BLaER1 treated with 17β-estradiol and CSF1 and Interleukin-3, amounts not matched to agents 10 nM and 100 nM (cell line): ENCODE results near the gene RAB9B.
A peak's percentile ranks its signal among the peaks of the same experiment; 100 is the strongest.

Experiments used
- H3K27ac ChIP-seq, 11 experiments: shearing (Covaris generic); formaldehyde crosslinking; 2 replicates each; pipeline ENCODE4 v1.8.1; 2022
- H3K27me3 ChIP-seq, 11 experiments: shearing (Covaris generic); formaldehyde crosslinking; 2 replicates each; pipeline ENCODE4 v1.8.1; 2022
- H3K36me3 ChIP-seq, 11 experiments: shearing (Covaris generic); formaldehyde crosslinking; 2 replicates each; pipeline ENCODE4 v1.8.1; 2022
- H3K4me1 ChIP-seq, 10 experiments: shearing (Covaris generic); formaldehyde crosslinking; 2 replicates each; pipeline ENCODE4 v1.8.1; 2022
- H3K4me2 ChIP-seq, 11 experiments: shearing (Covaris generic); formaldehyde crosslinking; 2 replicates each; pipeline ENCODE4 v1.8.1; 2022
- H3K4me3 ChIP-seq, 10 experiments: shearing (Covaris generic); formaldehyde crosslinking; 2 replicates each; pipeline ENCODE4 v1.8.1; 2022
- H3K9ac ChIP-seq, 11 experiments: shearing (Covaris generic); formaldehyde crosslinking; 2 replicates each; pipeline ENCODE4 v1.8.1; 2022
- H3K9me3 ChIP-seq, 11 experiments: shearing (Covaris generic); formaldehyde crosslinking; replicated peaks in 1 of 11; 2 replicates each; pipeline ENCODE4 v1.8.1; 2022
- H4K20me1 ChIP-seq, 11 experiments: shearing (Covaris generic); formaldehyde crosslinking; 2 replicates each; pipeline ENCODE4 v1.8.1; 2022
- Cebpa-rat ChIP-seq, 11 experiments: shearing (Covaris generic); IDR thresholded peaks; 2 replicates each; pipeline ENCODE4 v1.8.1; 2022

RAB9B gene, protein sequence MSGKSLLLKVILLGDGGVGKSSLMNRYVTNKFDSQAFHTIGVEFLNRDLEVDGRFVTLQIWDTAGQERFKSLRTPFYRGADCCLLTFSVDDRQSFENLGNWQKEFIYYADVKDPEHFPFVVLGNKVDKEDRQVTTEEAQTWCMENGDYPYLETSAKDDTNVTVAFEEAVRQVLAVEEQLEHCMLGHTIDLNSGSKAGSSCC

DNA sequence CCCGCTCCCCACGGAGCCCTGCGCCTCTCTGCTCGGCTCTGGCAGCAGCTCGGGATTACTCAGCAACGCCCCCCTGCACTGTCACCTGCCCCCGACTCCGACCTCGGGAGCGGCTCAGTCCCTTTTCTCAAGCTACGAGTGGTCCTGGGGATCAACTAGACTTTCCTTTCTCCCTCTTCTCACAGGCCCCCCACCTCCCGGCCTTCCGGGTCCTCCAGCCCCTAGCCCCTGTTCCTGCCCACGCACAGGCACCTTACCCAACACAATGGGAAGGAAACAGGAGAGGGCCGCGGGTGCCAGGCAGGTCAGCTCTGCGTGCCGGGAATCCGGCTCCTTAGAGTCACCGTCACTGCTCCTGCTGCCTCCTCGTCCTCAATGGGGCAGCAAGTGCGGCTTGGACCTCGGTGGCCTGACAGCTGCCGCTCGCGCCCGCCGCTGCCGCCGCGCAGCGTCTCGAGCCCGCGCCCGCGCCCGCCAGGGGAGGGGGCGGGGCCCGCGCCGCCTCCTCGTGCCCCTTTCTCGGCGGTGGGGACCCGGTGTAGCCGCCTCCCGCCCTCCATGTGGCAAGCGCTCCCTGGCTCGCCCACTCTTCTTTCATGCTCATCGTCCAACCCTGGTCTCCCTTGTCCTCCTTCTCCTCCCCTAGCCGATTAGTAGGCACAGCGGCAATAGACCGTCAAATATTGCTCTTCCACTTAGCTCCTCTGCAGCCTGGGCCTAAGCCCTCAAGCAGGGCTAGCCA lies at the start of gene RAB9B:
TSS of gene RAB9B (minus strand) at position 455 of the 742 bp plus-strand sequence. CDS start 6,473 bp downstream, outside the sequence.
- Histone ChIP-seq H3K36me3 (no peaks in the 10 kb centered on the region), H3K27ac (peak within 1 kb of the TSS in 5 of 11 experiments; percentile 13 to 45 (median 28); a peak in 6 of 22 replicates), H3K27me3 (no peaks in the 10 kb centered on the region), H3K4me1 (peaks cover 0 to 4% (median 0%) of the 10 kb centered on the region in 10 experiments; a peak in 2 of 20 replicates), H4K20me1 (no peaks in the 10 kb centered on the region), H3K9ac (peak within 1 kb of the TSS; percentile 53 to 76 (median 64); a peak in 20 of 22 replicates), H3K4me2 (peak within 1 kb of the TSS; percentile 63 to 83 (median 76)), H3K9me3 (peaks cover 0 to 6% (median 0%) of the 10 kb centered on the region in 11 experiments; a peak in 1 of 22 replicates), H3K4me3 (peak within 1 kb of the TSS; percentile 58 to 75 (median 65))
- no peak for TF ChIP-seq Cebpa-rat (IDR thresholded peaks at IDR 0.05)

DNA sequence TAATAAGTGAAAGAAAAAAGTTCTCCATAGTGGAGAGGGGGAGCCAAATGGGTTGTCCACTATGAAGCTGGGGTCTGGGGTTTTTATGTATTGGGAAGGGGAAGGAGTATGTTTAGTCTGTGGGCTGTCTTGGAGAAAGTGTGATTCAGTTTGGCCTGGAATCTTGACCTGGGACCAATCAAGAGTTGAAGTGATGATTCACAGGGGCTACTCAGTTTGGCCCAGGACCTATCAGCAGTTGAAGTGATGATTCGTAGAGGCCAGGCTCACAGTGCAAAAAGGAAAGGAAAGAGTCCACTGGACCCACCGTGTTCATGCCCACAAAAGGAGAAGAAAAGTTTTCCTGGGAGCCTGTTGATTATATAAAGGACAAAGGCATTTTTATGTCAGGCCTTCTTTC lies 47.3 kb upstream of the RAB9B start:
- no peaks in the 10 kb centered on the region for H3K27me3 ChIP-seq
- no peak overlapping the region for H3K4me2 ChIP-seq
- H3K4me1 ChIP-seq, result no peaks in the 10 kb centered on the region
- H4K20me1 ChIP-seq, result no peaks in the 10 kb centered on the region
- no peak for TF ChIP-seq Cebpa-rat (IDR thresholded peaks at IDR 0.05)
- H3K9me3 ChIP-seq, result peaks cover 0 to 6% (median 0%) of the 10 kb centered on the region in 11 experiments; a peak in 2 of 22 replicates
- no peak overlapping the region for H3K4me3 ChIP-seq
- no peaks in the 10 kb centered on the region for H3K36me3 ChIP-seq
- no peak overlapping the region for H3K27ac ChIP-seq
- H3K9ac ChIP-seq, result no peak overlapping the region

- Histone ChIP-seq H3K4me3 (no peak overlapping the region), H3K27ac (no peak overlapping the region), H3K4me2 (no peak overlapping the region), H3K9ac (no peak overlapping the region), H3K9me3 (no peaks in the 10 kb centered on the region), H3K4me1 (no peaks in the 10 kb centered on the region), H3K27me3 (no peaks in the 10 kb centered on the region), H4K20me1 (no peaks in the 10 kb centered on the region), H3K36me3 (no peaks in the 10 kb centered on the region)
- no peak for TF ChIP-seq Cebpa-rat (IDR thresholded peaks at IDR 0.05)
These were observed 46.5 kb upstream of the RAB9B start for GRCh38 chrX:103878466-103879122.

GRCh38 chrX:103877571-103877970 lies 45.5 kb upstream of the RAB9B start:
- Histone ChIP-seq H3K9me3 (no peaks in the 10 kb centered on the region), H3K27ac (no peak overlapping the region), H3K36me3 (no peaks in the 10 kb centered on the region), H3K4me2 (no peak overlapping the region), H3K27me3 (no peaks in the 10 kb centered on the region), H4K20me1 (no peaks in the 10 kb centered on the region), H3K4me3 (no peak overlapping the region), H3K9ac (no peak overlapping the region), H3K4me1 (no peaks in the 10 kb centered on the region)
- no peak for TF ChIP-seq Cebpa-rat (IDR thresholded peaks at IDR 0.05)

DNA sequence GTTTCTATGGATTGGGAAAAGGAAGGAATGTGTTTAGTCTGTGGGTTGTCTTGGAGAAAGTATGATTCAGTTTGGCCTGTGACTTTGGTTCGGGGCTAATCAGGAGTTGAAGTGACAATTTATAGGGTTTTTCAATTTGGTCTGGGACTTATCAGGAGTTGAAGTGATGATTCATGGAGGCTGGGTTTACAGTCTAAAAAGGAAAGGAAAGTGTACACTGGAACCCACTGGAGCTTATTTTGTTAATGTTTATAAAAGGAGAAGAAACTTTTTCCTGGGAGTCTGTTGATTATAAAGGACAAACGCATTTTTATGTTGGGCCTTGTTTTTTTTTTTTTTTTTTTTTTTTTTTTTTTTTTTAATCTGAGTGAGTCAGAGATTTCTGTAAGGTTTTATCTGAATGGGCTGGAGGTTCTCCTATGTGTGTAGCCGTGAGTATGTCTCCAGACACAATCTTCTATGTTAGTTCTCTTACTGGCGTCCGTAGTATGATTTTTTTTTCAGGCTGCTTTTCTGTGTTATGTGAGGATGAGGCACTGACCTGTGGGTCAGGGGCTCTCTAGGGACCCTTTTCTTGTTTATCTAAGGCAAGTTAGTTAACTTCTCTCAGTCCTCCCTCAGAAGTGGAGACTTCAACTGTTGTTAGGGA lies 33.0 kb upstream of the RAB9B start:
- Histone ChIP-seq H3K27ac (no peak overlapping the region), H3K9ac (no peak overlapping the region), H3K4me3 (no peak overlapping the region), H3K4me1 (no peaks in the 10 kb centered on the region), H3K27me3 (no peaks in the 10 kb centered on the region), H4K20me1 (no peaks in the 10 kb centered on the region), H3K4me2 (no peak overlapping the region), H3K36me3 (no peaks in the 10 kb centered on the region), H3K9me3 (no peaks in the 10 kb centered on the region)
- TF ChIP-seq Cebpa-rat (IDR thresholded peaks at IDR 0.05), result no peak

GRCh38 chrX:103864149-103864548 lies 32.1 kb upstream of the RAB9B start:
- Histone ChIP-seq H3K4me3 (no peak overlapping the region), H3K27me3 (no peaks in the 10 kb centered on the region), H3K27ac (no peak overlapping the region)

GRCh38 chrX:103861200-103861599 lies 29.1 kb upstream of the RAB9B start:
- Histone ChIP-seq H3K36me3 (no peaks in the 10 kb centered on the region), H3K27ac (no peak overlapping the region), H3K4me1 (no peaks in the 10 kb centered on the region), H3K9me3 (no peaks in the 10 kb centered on the region), H3K27me3 (no peaks in the 10 kb centered on the region), H3K4me2 (no peak overlapping the region), H4K20me1 (no peaks in the 10 kb centered on the region), H3K9ac (no peak overlapping the region), H3K4me3 (no peak overlapping the region)
- no peak for TF ChIP-seq Cebpa-rat (IDR thresholded peaks at IDR 0.05)

More at GRCh38 chrX:103864149-103864548, 32.1 kb upstream of the RAB9B start:
- no peaks in the 10 kb centered on the region for H3K4me1 ChIP-seq
- H3K9ac ChIP-seq, result no peak overlapping the region
- no peaks in the 10 kb centered on the region for H3K36me3 ChIP-seq
- no peak overlapping the region for H3K4me2 ChIP-seq
- TF ChIP-seq Cebpa-rat (IDR thresholded peaks at IDR 0.05), result no peak
- no peaks in the 10 kb centered on the region for H4K20me1 ChIP-seq
- no peaks in the 10 kb centered on the region for H3K9me3 ChIP-seq

GRCh38 chrX:103849558-103849957 lies 17.5 kb upstream of the RAB9B start:
- Histone ChIP-seq H3K27me3 (no peaks in the 10 kb centered on the region), H4K20me1 (no peaks in the 10 kb centered on the region)

More at GRCh38 chrX:103849558-103849957, 17.5 kb upstream of the RAB9B start:
- H3K4me2 ChIP-seq, result no peak overlapping the region
- no peak overlapping the region for H3K9ac ChIP-seq
- H3K9me3 ChIP-seq, result peaks cover 0 to 5% (median 0%) of the 10 kb centered on the region in 11 experiments; a peak in 2 of 22 replicates
- H3K4me1 ChIP-seq, result peaks cover 0 to 7% (median 0%) of the 10 kb centered on the region in 10 experiments; a peak in 2 of 20 replicates
- H3K36me3 ChIP-seq, result no peaks in the 10 kb centered on the region
- TF ChIP-seq Cebpa-rat (IDR thresholded peaks at IDR 0.05), result no peak
- no peak overlapping the region for H3K27ac ChIP-seq
- no peak overlapping the region for H3K4me3 ChIP-seq
